Measurements from ENCODE around the gene ECI1.

ECI1 gene

GRCh38 chr16:2287916-2288547, 36.6 kb upstream of the ECI1 start:
- no peak overlapping the region for H2AFZ ChIP-seq (ENCODE audit: low read length, unreplicated experiment)
- H3K4me3 ChIP-seq (ENCODE audit: low read depth, low read length), result no peak overlapping the region
- no peak overlapping the region for H3K27ac ChIP-seq (ENCODE audit: low read depth, low read length)
- no peaks in the 10 kb centered on the region for H3K36me3 ChIP-seq (ENCODE audit: insufficient read depth, low read length)
- no peaks in the 10 kb centered on the region; the same call in 1 of the 2 replicates for H3K27me3 ChIP-seq (ENCODE audit: insufficient read depth, low read length)
- no peaks in the 10 kb centered on the region for H3K4me1 ChIP-seq (ENCODE audit: control insufficient read depth, insufficient read depth, low read length, unreplicated experiment)
- no peaks in the 10 kb centered on the region for H3K79me2 ChIP-seq (ENCODE audit: control insufficient read depth, insufficient read depth, low read length, unreplicated experiment)

- H3K27ac ChIP-seq (ENCODE audit: low read depth, low read length), result no peak overlapping the region
- H3K4me3 ChIP-seq (ENCODE audit: low read depth, low read length), result no peak overlapping the region
- peaks cover 4% of the 10 kb centered on the region; the same call in 1 of the 2 replicates for H3K27me3 ChIP-seq (ENCODE audit: insufficient read depth, low read length)
- H2AFZ ChIP-seq (ENCODE audit: low read length, unreplicated experiment), result no peak overlapping the region
- H3K36me3 ChIP-seq (ENCODE audit: insufficient read depth, low read length), result no peaks in the 10 kb centered on the region
- no peaks in the 10 kb centered on the region for H3K79me2 ChIP-seq (ENCODE audit: control insufficient read depth, insufficient read depth, low read length, unreplicated experiment)
- no peaks in the 10 kb centered on the region for H3K4me1 ChIP-seq (ENCODE audit: control insufficient read depth, insufficient read depth, low read length, unreplicated experiment)
Observed at GRCh38 chr16:2286550-2286949, 35.2 kb upstream of the ECI1 start.

- H3K27ac ChIP-seq (ENCODE audit: low read depth, low read length), result no peak overlapping the region
- H3K36me3 ChIP-seq (ENCODE audit: insufficient read depth, low read length), result no peaks in the 10 kb centered on the region
- H2AFZ ChIP-seq (ENCODE audit: low read length, unreplicated experiment), result no peak overlapping the region
- no peak overlapping the region for H3K4me3 ChIP-seq (ENCODE audit: low read depth, low read length)
- H3K27me3 ChIP-seq (ENCODE audit: insufficient read depth, low read length), result peaks cover 4% of the 10 kb centered on the region; the same call in 1 of the 2 replicates
- H3K4me1 ChIP-seq (ENCODE audit: control insufficient read depth, insufficient read depth, low read length, unreplicated experiment), result no peaks in the 10 kb centered on the region
- H3K79me2 ChIP-seq (ENCODE audit: control insufficient read depth, insufficient read depth, low read length, unreplicated experiment), result no peaks in the 10 kb centered on the region
Observed at GRCh38 chr16:2285731-2286191, 34.4 kb upstream of the ECI1 start.

GRCh38 chr16:2284797-2285576, 33.6 kb upstream of the ECI1 start:
- Histone ChIP-seq H3K79me2 (ENCODE audit: control insufficient read depth, insufficient read depth, low read length, unreplicated experiment) (no peaks in the 10 kb centered on the region), H2AFZ (ENCODE audit: low read length, unreplicated experiment) (no peak overlapping the region), H3K27ac (ENCODE audit: low read depth, low read length) (no peak overlapping the region), H3K4me3 (ENCODE audit: low read depth, low read length) (no peak overlapping the region), H3K4me1 (ENCODE audit: control insufficient read depth, insufficient read depth, low read length, unreplicated experiment) (no peaks in the 10 kb centered on the region), H3K27me3 (ENCODE audit: insufficient read depth, low read length) (peaks cover 4% of the 10 kb centered on the region; the same call in 1 of the 2 replicates), H3K36me3 (ENCODE audit: insufficient read depth, low read length) (no peaks in the 10 kb centered on the region)

- Histone ChIP-seq H3K79me2 (ENCODE audit: control insufficient read depth, insufficient read depth, low read length, unreplicated experiment) (no peaks in the 10 kb centered on the region), H3K4me1 (ENCODE audit: control insufficient read depth, insufficient read depth, low read length, unreplicated experiment) (no peaks in the 10 kb centered on the region), H3K27me3 (ENCODE audit: insufficient read depth, low read length) (peaks cover 4% of the 10 kb centered on the region; the same call in 1 of the 2 replicates), H3K4me3 (ENCODE audit: low read depth, low read length) (no peak overlapping the region), H3K27ac (ENCODE audit: low read depth, low read length) (no peak overlapping the region), H3K36me3 (ENCODE audit: insufficient read depth, low read length) (no peaks in the 10 kb centered on the region), H2AFZ (ENCODE audit: low read length, unreplicated experiment) (no peak overlapping the region)
Observed at GRCh38 chr16:2284001-2284770, 32.8 kb upstream of the ECI1 start.

GRCh38 chr16:2282866-2283555, 31.6 kb upstream of the ECI1 start:
- H3K4me1 ChIP-seq (ENCODE audit: control insufficient read depth, insufficient read depth, low read length, unreplicated experiment), result no peaks in the 10 kb centered on the region
- peaks cover 4% of the 10 kb centered on the region; the same call in 1 of the 2 replicates for H3K27me3 ChIP-seq (ENCODE audit: insufficient read depth, low read length)
- no peak overlapping the region for H3K4me3 ChIP-seq (ENCODE audit: low read depth, low read length)
- H3K36me3 ChIP-seq (ENCODE audit: insufficient read depth, low read length), result no peaks in the 10 kb centered on the region
- H3K27ac ChIP-seq (ENCODE audit: low read depth, low read length), result no peak overlapping the region
- no peak overlapping the region for H2AFZ ChIP-seq (ENCODE audit: low read length, unreplicated experiment)
- no peaks in the 10 kb centered on the region for H3K79me2 ChIP-seq (ENCODE audit: control insufficient read depth, insufficient read depth, low read length, unreplicated experiment)

- H3K27me3 ChIP-seq (ENCODE audit: insufficient read depth, low read length), result peaks cover 4% of the 10 kb centered on the region; the same call in 1 of the 2 replicates
- no peaks in the 10 kb centered on the region for H3K79me2 ChIP-seq (ENCODE audit: control insufficient read depth, insufficient read depth, low read length, unreplicated experiment)
- H3K36me3 ChIP-seq (ENCODE audit: insufficient read depth, low read length), result no peaks in the 10 kb centered on the region
- H3K4me1 ChIP-seq (ENCODE audit: control insufficient read depth, insufficient read depth, low read length, unreplicated experiment), result no peaks in the 10 kb centered on the region
- H3K27ac ChIP-seq (ENCODE audit: low read depth, low read length), result no peak overlapping the region
- no peak overlapping the region for H3K4me3 ChIP-seq (ENCODE audit: low read depth, low read length)
- no peak overlapping the region for H2AFZ ChIP-seq (ENCODE audit: low read length, unreplicated experiment)
Observed at GRCh38 chr16:2282262-2282661, 30.9 kb upstream of the ECI1 start.

- no peaks in the 10 kb centered on the region for H3K4me1 ChIP-seq (ENCODE audit: control insufficient read depth, insufficient read depth, low read length, unreplicated experiment)
- H3K4me3 ChIP-seq (ENCODE audit: low read depth, low read length), result no peak overlapping the region
- no peaks in the 10 kb centered on the region for H3K79me2 ChIP-seq (ENCODE audit: control insufficient read depth, insufficient read depth, low read length, unreplicated experiment)
- H3K27me3 ChIP-seq (ENCODE audit: insufficient read depth, low read length), result peaks cover 9% of the 10 kb centered on the region; the same call in 1 of the 2 replicates
- H2AFZ ChIP-seq (ENCODE audit: low read length, unreplicated experiment), result no peak overlapping the region
- no peak overlapping the region for H3K27ac ChIP-seq (ENCODE audit: low read depth, low read length)
- H3K36me3 ChIP-seq (ENCODE audit: insufficient read depth, low read length), result no peaks in the 10 kb centered on the region
Observed at GRCh38 chr16:2280981-2281542, 29.7 kb upstream of the ECI1 start.

GRCh38 chr16:2280461-2280860, 29.1 kb upstream of the ECI1 start:
- Histone ChIP-seq H3K36me3 (ENCODE audit: insufficient read depth, low read length) (no peaks in the 10 kb centered on the region), H3K27ac (ENCODE audit: low read depth, low read length) (no peak overlapping the region), H2AFZ (ENCODE audit: low read length, unreplicated experiment) (no peak overlapping the region), H3K27me3 (ENCODE audit: insufficient read depth, low read length) (peaks cover 9% of the 10 kb centered on the region; the same call in 1 of the 2 replicates), H3K79me2 (ENCODE audit: control insufficient read depth, insufficient read depth, low read length, unreplicated experiment) (no peaks in the 10 kb centered on the region), H3K4me3 (ENCODE audit: low read depth, low read length) (no peak overlapping the region), H3K4me1 (ENCODE audit: control insufficient read depth, insufficient read depth, low read length, unreplicated experiment) (no peaks in the 10 kb centered on the region)

All from ACC112 (cell line).